ENCODE results near the gene ANO8. TPM values are rescaled to one million over a fixed set of nuclear protein-coding genes. Genes with fewer than 3 reads are reported as not detected.

The ANO8 gene
- total RNA-seq, 4 donors from 2014 or later: 1.3 to 6.2 (median 4.2) TPM

GRCh38 chr19:17353386-17353785 is 18.7 kb upstream of the ANO8 start:
- peaks cover 48% of the 10 kb centered on the region for H3K27me3 ChIP-seq
- no peak overlapping the region for H3K27ac ChIP-seq
- H3K9me3 ChIP-seq: no peaks in the 10 kb centered on the region
- H3K36me3 ChIP-seq: no peaks in the 10 kb centered on the region
- no peak overlapping the region for H3K4me3 ChIP-seq
- TF ChIP-seq POLR2A (IDR thresholded peaks at IDR 0.05): no peak
- TF ChIP-seq POLR2AphosphoS5 (IDR thresholded peaks at IDR 0.05): no peak
- TF ChIP-seq CTCF (IDR thresholded peaks at IDR 0.05): no peak
- no peak for TF ChIP-seq EP300 (IDR thresholded peaks at IDR 0.05)
- peaks cover 0 to 10% (median 0%) of the 10 kb centered on the region in 3 donors for H3K4me1 ChIP-seq
- 80% methylated on average over 8 of the region's 8 CpGs; no CpG with 5 or more reads in 1 of the 2 donors for WGBS, 2 donors (ENCODE audit: low coverage in 1 of 2)
- no peak for ATAC-seq

- no peak for TF ChIP-seq POLR2A (IDR thresholded peaks at IDR 0.05)
- TF ChIP-seq EP300 (IDR thresholded peaks at IDR 0.05): no peak
- TF ChIP-seq CTCF (IDR thresholded peaks at IDR 0.05): no peak
- no peak for TF ChIP-seq POLR2AphosphoS5 (IDR thresholded peaks at IDR 0.05)
- no peaks in the 10 kb centered on the region for H3K36me3 ChIP-seq
- ATAC-seq: no peak
- no peak overlapping the region for H3K4me3 ChIP-seq
- WGBS, 2 donors (ENCODE audit: low coverage in 1 of 2): 40 to 44% methylated on average over 4 to 12 of the region's 14 CpGs
- peaks cover 0 to 16% (median 0%) of the 10 kb centered on the region in 3 donors for H3K4me1 ChIP-seq
- H3K27ac ChIP-seq: peak overlapping the region in 1 of 4 donors; percentile 8
- H3K27me3 ChIP-seq: peaks cover 54% of the 10 kb centered on the region
- no peaks in the 10 kb centered on the region for H3K9me3 ChIP-seq
These were observed 18.1 kb upstream of the ANO8 start for GRCh38 chr19:17352608-17353280.

- 92 to 93% methylated on average over 5 to 29 of the region's 45 CpGs for WGBS, 2 donors (ENCODE audit: low coverage in 1 of 2)
- Histone ChIP-seq H3K4me3 (no peak overlapping the region), H3K27ac (peak overlapping the region in 1 of 4 donors; percentile 8), H3K27me3 (peaks cover 54% of the 10 kb centered on the region), H3K9me3 (no peaks in the 10 kb centered on the region), H3K36me3 (no peaks in the 10 kb centered on the region), H3K4me1 (peaks cover 0 to 24% (median 0%) of the 10 kb centered on the region in 3 donors)
- ATAC-seq: no peak
- TF ChIP-seq POLR2AphosphoS5 (IDR thresholded peaks at IDR 0.05) (no peak), CTCF (IDR thresholded peaks at IDR 0.05) (no peak), EP300 (IDR thresholded peaks at IDR 0.05) (no peak), POLR2A (IDR thresholded peaks at IDR 0.05) (no peak)
These were observed 17.3 kb upstream of the ANO8 start for GRCh38 chr19:17351815-17352435.

- Histone ChIP-seq H3K27ac (peak overlapping the region in 3 of 4 donors; percentile 55 to 64 (median 55)), H3K4me3 (no peak overlapping the region)
These were observed 14.0 kb upstream of the ANO8 start for GRCh38 chr19:17348700-17349099.

More at GRCh38 chr19:17348700-17349099, 14.0 kb upstream of the ANO8 start:
- no CpG with 5 or more reads among the region's 12 CpGs for WGBS, 2 donors (ENCODE audit: low coverage in 1 of 2)
- Histone ChIP-seq H3K4me1 (peaks cover 0 to 36% (median 0%) of the 10 kb centered on the region in 3 donors), H3K9me3 (no peaks in the 10 kb centered on the region), H3K27me3 (peaks cover 50% of the 10 kb centered on the region), H3K36me3 (no peaks in the 10 kb centered on the region)
- peak; percentile 74 for ATAC-seq
- TF ChIP-seq POLR2AphosphoS5 (IDR thresholded peaks at IDR 0.05): peak; percentile 60
- no peak for TF ChIP-seq CTCF (IDR thresholded peaks at IDR 0.05)
